ENCODE data around the gene ZDHHC24. TPM values are rescaled to one million over a fixed set of nuclear protein-coding genes. Genes with fewer than 3 reads are reported as not detected.

ZDHHC24 gene
- total RNA-seq, 1 experiment from 2014 or later: 14.8 TPM

- no peak for DNase-seq
- peaks cover 3% of the 10 kb centered on the region; the same call in 1 of the 2 replicates for H3K27me3 ChIP-seq (ENCODE audit: control insufficient read depth, insufficient read depth, low read length)
- H3K4me3 ChIP-seq (ENCODE audit: insufficient read depth, low read depth, low read length): no peak overlapping the region
- peaks cover 4% of the 10 kb centered on the region for H3K36me3 ChIP-seq (replicated peaks; ENCODE audit: control insufficient read depth, insufficient read depth, low read length)
These were observed 74.7 kb downstream of the ZDHHC24 start for GRCh38 chr11:66471142-66471541.

Other genes starting within 250 kb of the ZDHHC24 start
- 0.83 and 1.4 TPM in 2 replicates for gene CD248, start 229.0 kb downstream of the ZDHHC24 start, total RNA-seq (2014; rRNA removed; shearing (Covaris generic))
- gene RIN1, start 209.6 kb downstream of the ZDHHC24 start, total RNA-seq (2014; rRNA removed; shearing (Covaris generic)): 7.2 and 9.6 TPM in 2 replicates
- gene BRMS1, start 200.9 kb downstream of the ZDHHC24 start, total RNA-seq (2014; rRNA removed; shearing (Covaris generic)): 53.5 and 72.8 TPM in 2 replicates
- 41.6 and 41.9 TPM in 2 replicates for gene B4GAT1, start 198.4 kb downstream of the ZDHHC24 start, total RNA-seq (2014; rRNA removed; shearing (Covaris generic))
- gene SLC29A2, start 174.3 kb downstream of the ZDHHC24 start, total RNA-seq (2014; rRNA removed; shearing (Covaris generic)): 23.8 and 32.1 TPM in 2 replicates
- 0.04 TPM in 1 of 2 replicates, not detected in the other for gene NPAS4, start 125.0 kb downstream of the ZDHHC24 start, total RNA-seq (2014; rRNA removed; shearing (Covaris generic))
- gene MRPL11, start 107.2 kb downstream of the ZDHHC24 start, total RNA-seq (2014; rRNA removed; shearing (Covaris generic)): 148 and 174 TPM in 2 replicates
- gene PELI3, start 79.1 kb downstream of the ZDHHC24 start, total RNA-seq (2014; rRNA removed; shearing (Covaris generic)): 8.1 and 9.5 TPM in 2 replicates
- 146 and 156 TPM in 2 replicates for gene DPP3, start 65.6 kb downstream of the ZDHHC24 start, total RNA-seq (2014; rRNA removed; shearing (Covaris generic))
- gene BBS1, start 35.4 kb downstream of the ZDHHC24 start, total RNA-seq (2014; rRNA removed; shearing (Covaris generic)): 25.4 and 26.5 TPM in 2 replicates
- gene ACTN3, start 855 bp upstream of the ZDHHC24 start, total RNA-seq (2014; rRNA removed; shearing (Covaris generic)): 36.9 and 68.8 TPM in 2 replicates
- 4.8 and 5.1 TPM in 2 replicates for gene CTSF, start 22.6 kb upstream of the ZDHHC24 start, total RNA-seq (2014; rRNA removed; shearing (Covaris generic))
- 0.52 and 0.67 TPM in 2 replicates for gene CCDC87, start 47.0 kb upstream of the ZDHHC24 start, total RNA-seq (2014; rRNA removed; shearing (Covaris generic))
- 47.6 and 53.7 TPM in 2 replicates for gene CCS, start 47.1 kb upstream of the ZDHHC24 start, total RNA-seq (2014; rRNA removed; shearing (Covaris generic))
- gene RBM14, start 70.6 kb upstream of the ZDHHC24 start, total RNA-seq (2014; rRNA removed; shearing (Covaris generic)): 51.6 and 55.2 TPM in 2 replicates
- 120 and 134 TPM in 2 replicates for gene RBM4, start 92.7 kb upstream of the ZDHHC24 start, total RNA-seq (2014; rRNA removed; shearing (Covaris generic))
- 13.1 and 21.8 TPM in 2 replicates for gene RBM4B, start 131.8 kb upstream of the ZDHHC24 start, total RNA-seq (2014; rRNA removed; shearing (Covaris generic))
- 39.2 and 51.2 TPM in 2 replicates for gene SPTBN2, start 183.2 kb upstream of the ZDHHC24 start, total RNA-seq (2014; rRNA removed; shearing (Covaris generic))